HEK293T (cell line): ENCODE results near the gene CHCHD3.

Source experiments
- CTCF ChIA-PET: fragments of 350-600 bp; formaldehyde crosslinking; extraction: SDS; loops from one replicate; lab custom pipeline; 2021; ENCODE audit warnings: antibody characterized with exemption, inconsistent platforms; lab: Yijun Ruan, JAX
- POLR2A ChIA-PET: fragments of 350-600 bp; formaldehyde crosslinking; extraction: SDS; loops from one replicate; lab custom pipeline; 2020; ENCODE audit warnings: antibody characterized with exemption, inconsistent platforms; lab: Yijun Ruan, JAX
- DNase-seq: peaks from one replicate; pipeline ENCODE4 v3.0.0; 2012; ENCODE audit warnings: mixed read lengths; ENCODE audit errors: extremely low spot score
- ARNT ChIP-seq: fragments of 450-650 bp; IDR thresholded peaks from 2 replicates; pipeline ENCODE4 v1.6.1; 2017; ENCODE audit warnings: mild to moderate bottlenecking
- BHLHE40 ChIP-seq: fragments of 450-650 bp; IDR thresholded peaks from 2 replicates; pipeline ENCODE4 v1.6.1; 2016; ENCODE audit warnings: mild to moderate bottlenecking, moderate library complexity, borderline replicate concordance
- CTBP1 ChIP-seq: fragments of 450-650 bp; IDR thresholded peaks from 2 replicates; pipeline ENCODE4 v1.6.1; 2016; ENCODE audit warnings: borderline replicate concordance
- ELF4 ChIP-seq: fragments of 450-650 bp; IDR thresholded peaks from 2 replicates; pipeline ENCODE4 v1.6.1; 2017; ENCODE audit warnings: antibody characterized with exemption
- FOXA1 ChIP-seq: fragments of 450-650 bp; IDR thresholded peaks from 2 replicates; pipeline ENCODE4 v1.6.1; 2016; ENCODE audit warnings: mild to moderate bottlenecking
- FOXK2 ChIP-seq: fragments of 450-650 bp; IDR thresholded peaks from 2 replicates; pipeline ENCODE4 v1.6.1; 2016; ENCODE audit warnings: mild to moderate bottlenecking
- FOXM1 ChIP-seq: fragments of 450-650 bp; IDR thresholded peaks from 2 replicates; pipeline ENCODE4 v1.6.1; 2017; ENCODE audit warnings: mild to moderate bottlenecking, borderline replicate concordance
- HDGF ChIP-seq: fragments of 450-650 bp; IDR thresholded peaks from 2 replicates; pipeline ENCODE4 v1.6.1; 2017; ENCODE audit warnings: antibody characterized with exemption, borderline replicate concordance
- L3MBTL2 ChIP-seq: fragments of 450-650 bp; conservative IDR thresholded peaks from 2 replicates; pipeline ENCODE4 v1.6.1; 2016; ENCODE audit warnings: mild to moderate bottlenecking
- LEF1 ChIP-seq: fragments of 450-650 bp; IDR thresholded peaks from 2 replicates; pipeline ENCODE4 v1.6.1; 2017; ENCODE audit warnings: mild to moderate bottlenecking, borderline replicate concordance
- NFRKB ChIP-seq: fragments of 450-650 bp; IDR thresholded peaks from 2 replicates; pipeline ENCODE4 v1.6.1; 2016; ENCODE audit warnings: mild to moderate bottlenecking, moderate library complexity
- SP1 ChIP-seq: fragments of 450-650 bp; IDR thresholded peaks from 2 replicates; pipeline ENCODE4 v1.6.1; 2017
- SUZ12 ChIP-seq: fragments of 450-650 bp; IDR thresholded peaks from 2 replicates; pipeline ENCODE4 v1.6.1; 2016; ENCODE audit warnings: mild to moderate bottlenecking
- TARDBP ChIP-seq: fragments of 450-650 bp; IDR thresholded peaks from 2 replicates; pipeline ENCODE4 v1.6.1; 2016
- ZNF384 ChIP-seq: fragments of 450-650 bp; IDR thresholded peaks from 2 replicates; pipeline ENCODE4 v1.6.1; 2016
- TF ChIP-seq, protein P1 (sequence below): fragments of 450-650 bp; IDR thresholded peaks from 2 replicates; pipeline ENCODE4 v1.6.1; 2016

CHCHD3 gene

GRCh38 chr7:132752431-132752830 lies 329.5 kb downstream of the CHCHD3 start:
- DNase-seq: no peak
- POLR2A ChIA-PET: no interaction called here
- no peak for TF ChIP-seq TARDBP
- CTCF ChIA-PET: no interaction called here

DNA sequence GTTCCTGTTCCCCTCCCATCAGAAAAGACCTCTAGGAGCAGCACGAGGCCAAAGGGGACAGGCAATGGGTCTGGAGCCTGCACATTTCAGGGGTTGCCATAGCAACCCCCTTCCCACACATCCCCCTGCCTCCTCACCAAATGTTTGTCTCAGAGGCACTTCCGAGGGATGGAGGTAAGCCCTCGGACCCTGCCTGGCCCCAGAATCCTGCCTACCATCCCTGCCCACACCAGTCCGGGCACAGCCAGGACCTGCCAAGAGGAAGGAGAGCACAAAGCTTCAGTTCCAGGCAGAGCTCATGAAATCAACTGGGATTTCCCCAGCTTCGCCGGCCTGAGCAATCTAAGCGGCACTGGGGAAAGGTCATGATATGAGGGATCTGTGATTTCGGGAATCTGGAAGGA lies 330.6 kb downstream of the CHCHD3 start:
- CTCF ChIA-PET: no interaction called here
- no peak for DNase-seq
- no peak for TF ChIP-seq HDGF
- no peak for TF ChIP-seq LEF1
- TF ChIP-seq, protein P1, sequence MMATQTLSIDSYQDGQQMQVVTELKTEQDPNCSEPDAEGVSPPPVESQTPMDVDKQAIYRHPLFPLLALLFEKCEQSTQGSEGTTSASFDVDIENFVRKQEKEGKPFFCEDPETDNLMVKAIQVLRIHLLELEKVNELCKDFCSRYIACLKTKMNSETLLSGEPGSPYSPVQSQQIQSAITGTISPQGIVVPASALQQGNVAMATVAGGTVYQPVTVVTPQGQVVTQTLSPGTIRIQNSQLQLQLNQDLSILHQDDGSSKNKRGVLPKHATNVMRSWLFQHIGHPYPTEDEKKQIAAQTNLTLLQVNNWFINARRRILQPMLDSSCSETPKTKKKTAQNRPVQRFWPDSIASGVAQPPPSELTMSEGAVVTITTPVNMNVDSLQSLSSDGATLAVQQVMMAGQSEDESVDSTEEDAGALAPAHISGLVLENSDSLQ: no peak
- no peak for TF ChIP-seq SUZ12
- no peak for TF ChIP-seq ZNF384
- POLR2A ChIA-PET: no interaction called here

DNA sequence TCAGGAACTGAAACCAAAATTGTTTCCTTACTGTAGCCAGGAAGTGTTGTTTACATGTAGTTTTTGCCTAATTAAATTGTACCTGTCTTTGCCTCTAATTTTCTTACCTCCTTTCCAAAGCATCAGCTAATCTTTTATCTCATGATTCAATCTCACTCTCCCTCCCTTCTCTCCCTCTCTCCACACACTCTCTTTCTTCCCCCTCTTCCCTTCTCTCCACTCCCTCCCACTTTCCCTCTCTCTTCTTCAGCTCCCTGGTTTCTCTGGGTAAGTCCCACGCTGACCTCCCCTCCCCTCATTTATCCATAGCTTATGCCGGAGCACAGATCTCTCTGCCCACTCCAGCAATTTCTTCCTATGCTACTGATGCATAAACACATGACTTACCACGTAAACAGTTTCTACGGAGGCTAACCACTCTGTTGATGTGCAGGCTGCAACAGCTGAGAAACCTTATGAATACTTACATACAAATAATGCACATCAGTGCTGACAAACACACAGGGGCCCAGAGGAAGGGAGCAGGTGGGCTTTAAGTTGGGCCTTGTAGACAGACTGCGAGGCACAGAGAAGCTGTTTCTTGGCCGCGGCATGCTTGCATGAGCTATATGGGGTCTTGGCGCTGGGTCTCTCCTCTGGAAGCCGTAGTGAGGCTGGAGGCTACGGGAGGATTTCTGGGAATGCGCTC lies 331.2 kb downstream of the CHCHD3 start:
- POLR2A ChIA-PET: no interaction called here
- TF ChIP-seq, protein P1: no peak
- TF ChIP-seq SUZ12 (no peak), ZNF384 (no peak), TARDBP (no peak), SP1 (no peak), NFRKB (no peak), BHLHE40 (no peak), HDGF (no peak), FOXA1 (no peak), ELF4 (no peak), ARNT (no peak), LEF1 (no peak)

DNA sequence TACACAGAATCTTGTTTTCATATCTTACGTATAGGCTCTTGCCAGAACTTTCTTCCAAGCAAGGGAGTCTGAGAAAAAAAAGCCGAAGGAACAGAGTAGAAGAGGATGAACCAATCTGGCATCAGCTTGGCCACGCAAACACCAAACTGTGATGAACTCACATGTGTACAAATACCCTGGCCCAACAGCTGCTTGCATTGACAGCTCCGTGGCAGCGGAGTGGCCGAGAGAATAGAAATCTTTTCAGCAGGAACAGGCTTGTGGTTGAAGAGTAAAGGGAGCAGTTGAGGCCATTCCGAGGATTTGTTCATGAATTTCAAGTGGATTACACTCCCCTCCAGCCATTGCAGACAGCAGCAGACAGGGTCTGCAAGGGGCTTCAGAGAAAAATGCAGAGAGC lies 331.8 kb downstream of the CHCHD3 start:
- TF ChIP-seq SP1 (no peak), SUZ12 (no peak), ARNT (no peak), TARDBP (no peak), ZNF384 (no peak), FOXK2 (no peak), ELF4 (no peak), HDGF (no peak), L3MBTL2 (no peak), CTBP1 (no peak), NFRKB (no peak), LEF1 (no peak), FOXA1 (no peak), FOXM1 (no peak), BHLHE40 (no peak)
- TF ChIP-seq, protein P1: no peak
- ChIA-PET POLR2A (no interaction called here), CTCF (no interaction called here)
- no peak for DNase-seq

More for the DNA sequence above, 331.2 kb downstream of the CHCHD3 start:
- CTCF ChIA-PET: no interaction called here
- no peak for DNase-seq

DNA sequence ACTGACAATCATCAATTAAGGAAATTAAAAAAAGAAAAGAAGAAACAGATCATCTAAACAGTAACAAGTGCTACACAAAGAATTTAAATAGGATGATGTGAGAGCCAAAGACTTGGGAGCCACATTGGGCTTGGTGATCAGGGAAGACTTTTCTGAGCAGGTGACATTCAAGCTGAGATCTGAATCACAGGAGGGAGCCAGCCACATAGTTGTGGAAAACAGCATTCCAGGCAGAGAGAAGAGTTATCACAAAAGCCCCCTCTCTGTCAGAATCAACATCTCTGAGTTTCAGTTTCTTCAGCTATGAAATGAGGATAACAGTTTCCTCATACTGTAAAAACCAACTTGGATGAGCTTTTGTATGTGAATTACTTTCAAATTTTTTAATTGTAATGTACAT lies 336.4 kb downstream of the CHCHD3 start:
- TF ChIP-seq BHLHE40 (no peak), CTBP1 (no peak), L3MBTL2 (no peak), FOXM1 (no peak)
- ChIA-PET CTCF (no interaction called here), POLR2A (no interaction called here)
- DNase-seq: no peak

DNA sequence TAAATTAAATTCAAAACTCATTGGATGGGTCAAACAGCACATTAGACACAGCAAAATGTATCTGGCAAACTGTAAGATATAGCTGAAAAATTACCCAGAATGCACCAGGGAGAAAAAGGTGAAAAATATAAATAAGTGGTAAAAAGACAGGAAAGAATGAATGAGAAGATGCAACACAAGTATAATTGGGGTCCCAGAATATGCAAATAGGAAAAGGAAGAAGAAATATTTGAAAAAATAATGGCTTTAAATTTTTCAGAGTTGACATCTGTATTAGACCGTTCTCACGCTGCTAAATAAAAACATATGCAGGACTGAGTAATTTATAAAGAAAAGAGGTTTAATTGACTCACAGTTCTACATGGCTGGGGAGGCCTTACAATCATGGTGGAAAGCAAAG lies 337.9 kb downstream of the CHCHD3 start:
- CTCF ChIA-PET: no interaction called here
- POLR2A ChIA-PET: no interaction called here
- TF ChIP-seq SP1 (no peak), HDGF (no peak), CTBP1 (no peak), ELF4 (no peak)
- DNase-seq: no peak

- TF ChIP-seq SUZ12: no peak
- no peak for TF ChIP-seq NFRKB
- no peak for TF ChIP-seq BHLHE40
- TF ChIP-seq CTBP1: no peak
- TF ChIP-seq, protein P1: no peak
- TF ChIP-seq ARNT: no peak
- no peak for TF ChIP-seq SP1
- TF ChIP-seq ZNF384: no peak
- TF ChIP-seq FOXA1: no peak
- TF ChIP-seq FOXK2: no peak
- TF ChIP-seq TARDBP: no peak
- no peak for TF ChIP-seq ELF4
- no peak for TF ChIP-seq HDGF
- POLR2A ChIA-PET: no interaction called here
- DNase-seq: no peak
- CTCF ChIA-PET: no interaction called here
These were observed 339.7 kb downstream of the CHCHD3 start for GRCh38 chr7:132742189-132742612.
